DND-41 (cell line): Measurements from ENCODE around the gene LCE1D.
A peak's percentile ranks its signal among the peaks of the same experiment; 100 is the strongest.

Experiments used
- ATAC-seq: fragments of 200-7000 bp; cut with Tn5 transposase; 3 replicates; pipeline ENCODE4 v1.9.1; 2021; ENCODE audit warnings: low read depth; ENCODE audit not compliant: insufficient read depth
- DNase-seq: peaks from one replicate; pipeline ENCODE4 v3.0.0-alpha.2; 2020
- H2AFZ ChIP-seq: 2 replicates; pipeline ENCODE4 v1.6.0; 2012; ENCODE audit warnings: low read depth, low read length
- H3K27ac ChIP-seq: 2 replicates; pipeline ENCODE4 v1.5.1; 2012; ENCODE audit warnings: low read length, inconsistent platforms
- H3K27me3 ChIP-seq: fragments of 200-600 bp; sonication (generic); 2 replicates; pipeline ENCODE4 v1.6.0; 2012; ENCODE audit warnings: low read length, mild to moderate bottlenecking, inconsistent platforms; ENCODE audit not compliant: insufficient read depth, poor library complexity
- H3K36me3 ChIP-seq: 2 replicates; pipeline ENCODE4 v1.5.1; 2012; ENCODE audit warnings: low read length, inconsistent platforms; ENCODE audit not compliant: insufficient read depth
- H3K4me1 ChIP-seq: 2 replicates; pipeline ENCODE4 v1.5.1; 2012; ENCODE audit warnings: mild to moderate bottlenecking, low read length; ENCODE audit not compliant: insufficient read depth
- H3K4me2 ChIP-seq: 2 replicates; pipeline ENCODE4 v1.6.0; 2012; ENCODE audit warnings: mild to moderate bottlenecking, moderate library complexity, low read length, inconsistent platforms; ENCODE audit not compliant: insufficient read depth
- H3K4me3 ChIP-seq, 2 experiments: fragments of 200-600 bp in 1 of 2; shearing (Covaris generic) in 1 of 2; 2 replicates each; pipeline ENCODE4 v1.5.1; 2012 to 2016; ENCODE audit warnings: inconsistent platforms in 2 of 2, low read length in 2 of 2, mild to moderate bottlenecking in 2 of 2, low read depth in 1 of 2, moderate library complexity in 1 of 2
- H3K79me2 ChIP-seq: 2 replicates; pipeline ENCODE4 v1.6.0; 2012; ENCODE audit warnings: low read length, inconsistent platforms; ENCODE audit not compliant: insufficient read depth
- H3K9ac ChIP-seq: 2 replicates; pipeline ENCODE4 v1.6.0; 2012; ENCODE audit warnings: low read depth, mild to moderate bottlenecking, inconsistent platforms, low read length, moderate library complexity
- H3K9me3 ChIP-seq: 2 replicates; pipeline ENCODE4 v1.5.1; 2012; ENCODE audit warnings: low read length, moderate library complexity, mild to moderate bottlenecking, inconsistent platforms; ENCODE audit not compliant: insufficient read depth, severe bottlenecking
- H4K20me1 ChIP-seq: 2 replicates; pipeline ENCODE4 v1.6.0; 2012; ENCODE audit warnings: low read length; ENCODE audit not compliant: insufficient read depth
- EZH2 ChIP-seq: IDR thresholded peaks from 3 replicates; pipeline ENCODE4 v1.6.1; 2012; ENCODE audit warnings: borderline replicate concordance, low read depth, mild to moderate bottlenecking, moderate library complexity, low read length, inconsistent platforms; ENCODE audit not compliant: severe bottlenecking
- TF ChIP-seq, protein P1 (sequence below): IDR thresholded peaks from 2 replicates; pipeline ENCODE4 v1.5.1; 2012; ENCODE audit warnings: borderline replicate concordance, low read length, moderate library complexity, mild to moderate bottlenecking; ENCODE audit not compliant: poor library complexity, severe bottlenecking; ENCODE audit errors: extremely low read depth

Gene LCE1D

DNA sequence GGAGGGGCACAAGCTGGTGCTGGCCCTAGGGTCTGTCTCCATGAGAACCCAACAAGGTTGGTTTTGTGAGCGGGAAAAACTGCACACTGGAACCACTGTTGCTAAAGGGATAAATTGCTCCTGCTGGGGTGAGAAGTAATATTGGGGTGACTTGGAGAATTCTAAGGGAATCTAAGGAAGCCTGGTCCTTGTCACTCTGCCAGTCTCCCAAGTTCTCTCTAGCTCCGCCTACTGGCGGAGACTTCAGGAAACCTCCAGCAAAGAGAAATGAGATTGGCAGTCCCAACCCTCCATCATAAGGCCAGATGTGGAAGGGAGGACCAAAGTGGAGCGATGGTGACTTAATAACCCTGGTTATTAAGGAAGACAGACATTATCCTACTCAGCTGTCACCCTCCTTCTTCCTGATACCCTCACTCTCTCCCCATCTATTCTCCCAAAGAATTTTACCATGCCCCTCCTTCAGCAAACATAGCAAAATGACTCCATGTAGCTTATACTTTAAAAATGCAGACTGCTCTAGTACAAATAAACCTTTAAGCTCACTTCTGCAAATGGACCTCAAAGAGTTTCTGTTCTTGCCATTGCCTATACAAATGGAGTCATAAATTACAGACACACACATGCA, 18.9 kb upstream of the LCE1D start:
- no peak overlapping the region for H2AFZ ChIP-seq
- no peak for ATAC-seq
- peak; percentile 7 for DNase-seq
- H3K27me3 ChIP-seq: peaks cover 4% of the 10 kb centered on the region
- no peaks in the 10 kb centered on the region for H3K36me3 ChIP-seq
- H3K27ac ChIP-seq: no peak overlapping the region
- no peaks in the 10 kb centered on the region for H4K20me1 ChIP-seq
- H3K4me3 ChIP-seq: no peak overlapping the region
- no peak overlapping the region for H3K9ac ChIP-seq
- H3K4me2 ChIP-seq: no peak overlapping the region
- no peaks in the 10 kb centered on the region for H3K9me3 ChIP-seq
- TF ChIP-seq EZH2: no peak
- TF ChIP-seq, protein P1, sequence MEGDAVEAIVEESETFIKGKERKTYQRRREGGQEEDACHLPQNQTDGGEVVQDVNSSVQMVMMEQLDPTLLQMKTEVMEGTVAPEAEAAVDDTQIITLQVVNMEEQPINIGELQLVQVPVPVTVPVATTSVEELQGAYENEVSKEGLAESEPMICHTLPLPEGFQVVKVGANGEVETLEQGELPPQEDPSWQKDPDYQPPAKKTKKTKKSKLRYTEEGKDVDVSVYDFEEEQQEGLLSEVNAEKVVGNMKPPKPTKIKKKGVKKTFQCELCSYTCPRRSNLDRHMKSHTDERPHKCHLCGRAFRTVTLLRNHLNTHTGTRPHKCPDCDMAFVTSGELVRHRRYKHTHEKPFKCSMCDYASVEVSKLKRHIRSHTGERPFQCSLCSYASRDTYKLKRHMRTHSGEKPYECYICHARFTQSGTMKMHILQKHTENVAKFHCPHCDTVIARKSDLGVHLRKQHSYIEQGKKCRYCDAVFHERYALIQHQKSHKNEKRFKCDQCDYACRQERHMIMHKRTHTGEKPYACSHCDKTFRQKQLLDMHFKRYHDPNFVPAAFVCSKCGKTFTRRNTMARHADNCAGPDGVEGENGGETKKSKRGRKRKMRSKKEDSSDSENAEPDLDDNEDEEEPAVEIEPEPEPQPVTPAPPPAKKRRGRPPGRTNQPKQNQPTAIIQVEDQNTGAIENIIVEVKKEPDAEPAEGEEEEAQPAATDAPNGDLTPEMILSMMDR: peak; percentile 34
- H3K79me2 ChIP-seq: no peaks in the 10 kb centered on the region
- H3K4me1 ChIP-seq: no peaks in the 10 kb centered on the region

DNA sequence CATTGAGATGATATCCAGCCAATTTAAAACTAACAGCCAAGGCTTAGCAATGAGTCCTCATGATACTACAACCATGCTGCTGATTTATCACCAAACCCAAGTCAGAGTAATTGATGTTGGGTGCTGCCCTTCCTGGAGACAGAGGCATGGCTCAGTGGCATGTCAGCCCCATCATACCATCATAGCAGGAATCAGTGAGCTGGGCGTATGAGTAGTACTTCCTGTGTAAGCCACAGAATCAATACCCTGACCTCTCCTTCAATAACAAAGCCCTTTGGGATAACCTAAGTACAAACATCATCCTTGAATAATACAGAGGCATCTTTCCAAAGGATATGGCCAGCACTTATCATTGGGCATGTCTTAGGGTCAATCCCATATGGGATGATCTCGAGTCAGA, 13.4 kb upstream of the LCE1D start:
- Histone ChIP-seq H2AFZ (no peak overlapping the region), H3K36me3 (no peaks in the 10 kb centered on the region), H3K9me3 (no peaks in the 10 kb centered on the region), H3K27ac (no peak overlapping the region), H3K9ac (no peak overlapping the region), H3K4me3 (no peak overlapping the region), H3K27me3 (peaks cover 10% of the 10 kb centered on the region), H4K20me1 (no peaks in the 10 kb centered on the region), H3K4me1 (no peaks in the 10 kb centered on the region), H3K79me2 (no peaks in the 10 kb centered on the region), H3K4me2 (no peak overlapping the region)
- ATAC-seq (no peak), DNase-seq (no peak)
- TF ChIP-seq, protein P1: no peak
- no peak for TF ChIP-seq EZH2

DNA sequence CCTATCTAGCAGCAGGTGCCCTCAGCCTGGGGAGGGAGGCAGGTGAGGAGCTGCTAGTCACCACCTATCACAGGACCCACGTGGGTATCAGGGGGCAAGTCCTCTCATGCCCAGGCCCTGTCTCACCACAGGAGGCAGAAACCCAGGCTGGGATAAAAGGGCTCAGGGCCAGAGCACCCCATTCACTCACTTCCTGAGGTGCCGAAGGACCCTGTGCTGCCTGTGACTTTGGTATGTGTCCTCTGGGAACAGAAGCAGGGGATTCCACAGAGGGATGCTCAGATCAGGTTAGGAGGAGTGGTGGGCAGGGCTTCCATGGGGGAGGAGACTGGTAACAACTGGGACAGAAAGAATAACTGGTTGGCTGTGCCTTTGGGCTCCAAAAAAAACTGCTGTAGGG, 10.4 kb upstream of the LCE1D start, which contains the start of gene LCE1E:
Gene LCE1E, plus strand, starts transcription at position 181 of the 400 bp plus-strand sequence. CDS start 1,043 bp downstream, outside the sequence.
- Histone ChIP-seq H3K27me3 (peaks cover 6% of the 10 kb centered on the region), H3K27ac (no peak within 1 kb of the TSS), H2AFZ (no peak within 1 kb of the TSS), H3K4me3 (no peak within 1 kb of the TSS), H3K36me3 (no peaks in the 10 kb centered on the region), H4K20me1 (no peaks in the 10 kb centered on the region), H3K4me2 (no peak within 1 kb of the TSS), H3K79me2 (no peaks in the 10 kb centered on the region), H3K9me3 (no peaks in the 10 kb centered on the region), H3K9ac (no peak within 1 kb of the TSS), H3K4me1 (no peaks in the 10 kb centered on the region)
- no peak for DNase-seq
- TF ChIP-seq, protein P1: no peak
- TF ChIP-seq EZH2: no peak
- ATAC-seq: no peak
